OCI-LY7 (cell line): ENCODE results near the gene HUS1B. TPM values are rescaled to one million over a fixed set of nuclear protein-coding genes. Genes with fewer than 3 reads are reported as not detected.

Source experiments
- BruUV-seq: library from RNA; stranded (reverse); fragments of 400-500 nt; replicated peaks from 2 replicates; lab custom pipeline; 2021; lab: Mats Ljungman, UMichigan
- CTCF ChIA-PET: fragments of 300-600 bp; sonication (Branson Sonifier 250); formaldehyde crosslinking; loops from one replicate; lab custom pipeline; 2022; ENCODE audit warnings: antibody characterized with exemption; ENCODE audit not compliant: unreplicated experiment; lab: Charles Lee
- POLR2A ChIA-PET: fragments of 300-600 bp; sonication (Branson Sonifier 250); formaldehyde crosslinking; loops from one replicate; lab custom pipeline; 2022; ENCODE audit warnings: antibody characterized with exemption; lab: Charles Lee
- DNase-seq: peaks from one replicate; pipeline ENCODE4 v3.0.0-alpha.2; 2015; ENCODE audit warnings: low spot score
- H2AFZ ChIP-seq: fragments of 200-600 bp; sonication (generic), shearing (Covaris generic); 2 replicates; pipeline ENCODE4 v1.6.1; 2014; ENCODE audit warnings: mild to moderate bottlenecking, antibody characterized with exemption, low read length, moderate library complexity
- H3K27ac ChIP-seq: fragments of 200-600 bp; sonication (generic); 2 replicates; pipeline ENCODE4 v1.5.1; 2014; ENCODE audit warnings: mixed run types, low read depth, mild to moderate bottlenecking, moderate library complexity, low read length, inconsistent platforms; ENCODE audit not compliant: poor library complexity, severe bottlenecking
- H3K36me3 ChIP-seq: fragments of 200-600 bp; sonication (generic); 2 replicates; pipeline ENCODE4 v1.6.1; 2014; ENCODE audit warnings: mild to moderate bottlenecking, antibody characterized with exemption, low read length, moderate library complexity, mixed read lengths; ENCODE audit not compliant: insufficient read depth
- H3K4me1 ChIP-seq: fragments of 200-600 bp; sonication (generic); 2 replicates; pipeline ENCODE4 v1.5.1; 2014; ENCODE audit warnings: mild to moderate bottlenecking, low read length; ENCODE audit not compliant: insufficient read depth, poor library complexity, severe bottlenecking
- H3K4me2 ChIP-seq: fragments of 200-600 bp; sonication (generic); 2 replicates; pipeline ENCODE4 v1.6.1; 2014; ENCODE audit warnings: mild to moderate bottlenecking, low read length
- H3K4me3 ChIP-seq: fragments of 200-600 bp; sonication (generic); 2 replicates; pipeline ENCODE4 v1.5.1; 2014; ENCODE audit warnings: mild to moderate bottlenecking, low read depth, low read length; ENCODE audit not compliant: poor library complexity, severe bottlenecking
- H3K79me2 ChIP-seq: fragments of 200-600 bp; sonication (generic); 2 replicates; pipeline ENCODE4 v1.6.1; 2016; ENCODE audit warnings: low read depth, mild to moderate bottlenecking, low read length, moderate library complexity, mixed read lengths; ENCODE audit not compliant: insufficient read depth
- H3K9me2 ChIP-seq: fragments of 200-600 bp; sonication (generic); 2 replicates; pipeline ENCODE4 v1.6.1; 2016; ENCODE audit warnings: mild to moderate bottlenecking, low read length, mixed read lengths; ENCODE audit not compliant: insufficient read depth
- H3K9me3 ChIP-seq: fragments of 200-600 bp; sonication (generic); 2 replicates; pipeline ENCODE4 v1.6.1; 2014; ENCODE audit warnings: mild to moderate bottlenecking, mixed run types, low read length, mixed read lengths
- H4K20me1 ChIP-seq: fragments of 200-600 bp; sonication (generic); 2 replicates; pipeline ENCODE4 v1.6.1; 2014; ENCODE audit warnings: mild to moderate bottlenecking, antibody characterized with exemption, low read length, moderate library complexity, mixed read lengths; ENCODE audit not compliant: insufficient read depth
- EZH2phosphoT487 ChIP-seq: fragments of 200-600 bp; sonication (generic); IDR thresholded peaks from 2 replicates; pipeline ENCODE4 v1.6.1; 2018; ENCODE audit warnings: low read depth, borderline replicate concordance, mild to moderate bottlenecking, mixed run types, antibody characterized with exemption, low read length, moderate library complexity, mixed read lengths
- intact Hi-C: fragments of 100-400 bp; cut with micrococcal nuclease; formaldehyde crosslinking; loops from one replicate; pipeline ENCODE4 v1.10.0; 2022; ENCODE audit not compliant: unreplicated experiment
- total RNA-seq, 2 experiments: library from RNA; depleted of rRNA in 1 of 2; stranded (reverse); fragments of >200 nt in 1 of 2; shearing (Covaris generic) in 1 of 2; gene quantifications; 2 replicates each; pipeline ENCODE4 v1.2.3, GENCODE V29; 2014 to 2022
- TF ChIP-seq, protein P1 (sequence below): fragments of 200-600 bp; sonication (generic); conservative IDR thresholded peaks from 2 replicates; pipeline ENCODE4 v1.5.1; 2014; ENCODE audit warnings: mild to moderate bottlenecking, antibody characterized with exemption, low read length, moderate library complexity, mixed read lengths

Gene HUS1B
- total RNA-seq, 2 experiments from 2014 or later, result 1.6 to 3.8 TPM

DNA sequence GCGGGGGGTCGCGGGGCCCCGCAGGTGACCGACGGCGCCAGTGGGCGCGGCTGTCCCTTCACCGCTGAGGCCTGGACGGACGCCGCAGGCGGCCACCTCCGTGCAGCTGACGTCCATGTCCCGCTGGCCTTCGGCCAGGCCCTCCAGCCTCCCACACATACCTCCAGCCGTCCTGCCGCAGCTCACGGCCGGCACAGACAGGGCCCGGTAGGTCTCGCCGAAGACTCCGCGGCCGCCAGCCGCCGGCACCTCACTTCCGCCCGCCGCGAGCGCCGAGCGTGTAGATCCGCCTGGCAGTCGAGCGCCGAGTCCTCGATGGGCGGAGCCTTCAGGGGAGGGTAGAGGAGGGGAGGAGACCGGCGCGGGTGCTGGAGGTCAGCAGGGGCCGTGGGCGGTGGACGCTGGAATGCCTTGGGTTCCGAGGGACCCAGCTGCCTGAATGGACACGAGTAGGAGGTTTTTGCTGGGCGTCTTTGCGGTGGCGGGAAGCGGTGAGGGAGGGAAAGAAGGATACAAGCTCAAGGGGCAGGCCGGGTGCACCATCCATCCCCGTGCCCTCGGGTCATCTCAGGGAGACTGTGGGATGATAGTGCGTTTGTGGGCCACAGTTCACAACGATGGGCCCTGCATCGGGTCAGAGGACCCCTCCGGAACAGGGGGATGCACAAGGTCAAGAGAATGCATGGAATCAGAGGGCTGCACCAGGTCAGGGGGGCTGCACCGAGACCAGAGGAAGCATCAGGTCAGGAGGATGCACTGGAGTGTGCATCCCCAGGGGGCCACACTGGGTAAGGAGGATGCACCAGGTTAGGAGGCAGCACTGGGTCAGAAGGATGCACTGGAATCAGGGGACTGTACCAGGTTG, 36.2 kb upstream of the HUS1B start, which contains the start of gene EXOC2:
Gene EXOC2 (minus strand): TSS at position 282 of the 865 bp plus-strand sequence. CDS start 55,321 bp downstream, outside the sequence.
- peaks cover 12% of the 10 kb centered on the region for H3K4me1 ChIP-seq
- H3K9me3 ChIP-seq, result no peaks in the 10 kb centered on the region
- intact Hi-C loops, result loop anchor here (1.0 kb wide), 1 partner anchor 15 kb away; no protein-coding TSS in a partner anchor
- peak within 1 kb of the TSS; percentile 42 for H3K27ac ChIP-seq
- H3K4me2 ChIP-seq, result peak within 1 kb of the TSS; percentile 80
- H4K20me1 ChIP-seq, result peaks cover 3% of the 10 kb centered on the region; the same call in 1 of the 2 replicates
- no TSS peak for BruUV-seq
- TF ChIP-seq EZH2phosphoT487, result no peak
- TF ChIP-seq, protein P1, sequence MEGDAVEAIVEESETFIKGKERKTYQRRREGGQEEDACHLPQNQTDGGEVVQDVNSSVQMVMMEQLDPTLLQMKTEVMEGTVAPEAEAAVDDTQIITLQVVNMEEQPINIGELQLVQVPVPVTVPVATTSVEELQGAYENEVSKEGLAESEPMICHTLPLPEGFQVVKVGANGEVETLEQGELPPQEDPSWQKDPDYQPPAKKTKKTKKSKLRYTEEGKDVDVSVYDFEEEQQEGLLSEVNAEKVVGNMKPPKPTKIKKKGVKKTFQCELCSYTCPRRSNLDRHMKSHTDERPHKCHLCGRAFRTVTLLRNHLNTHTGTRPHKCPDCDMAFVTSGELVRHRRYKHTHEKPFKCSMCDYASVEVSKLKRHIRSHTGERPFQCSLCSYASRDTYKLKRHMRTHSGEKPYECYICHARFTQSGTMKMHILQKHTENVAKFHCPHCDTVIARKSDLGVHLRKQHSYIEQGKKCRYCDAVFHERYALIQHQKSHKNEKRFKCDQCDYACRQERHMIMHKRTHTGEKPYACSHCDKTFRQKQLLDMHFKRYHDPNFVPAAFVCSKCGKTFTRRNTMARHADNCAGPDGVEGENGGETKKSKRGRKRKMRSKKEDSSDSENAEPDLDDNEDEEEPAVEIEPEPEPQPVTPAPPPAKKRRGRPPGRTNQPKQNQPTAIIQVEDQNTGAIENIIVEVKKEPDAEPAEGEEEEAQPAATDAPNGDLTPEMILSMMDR, result peak; percentile 55
- ChIA-PET CTCF (no interaction called here), POLR2A (interaction anchor here (0.6 to 2.2 kb wide), 5 partner anchors 9 to 1553 kb away, joined by 3 to 10 read pairs (median 7); no protein-coding TSS in a partner anchor)
- peak within 1 kb of the TSS; percentile 84 for H2AFZ ChIP-seq
- no peaks in the 10 kb centered on the region for H3K9me2 ChIP-seq
- peaks cover 15% of the 10 kb centered on the region; the same call in 1 of the 2 replicates for H3K36me3 ChIP-seq
- peak within 1 kb of the TSS; percentile 78 for H3K4me3 ChIP-seq
- peak; percentile 91 for DNase-seq
- H3K79me2 ChIP-seq, result peaks cover 20% of the 10 kb centered on the region

DNA sequence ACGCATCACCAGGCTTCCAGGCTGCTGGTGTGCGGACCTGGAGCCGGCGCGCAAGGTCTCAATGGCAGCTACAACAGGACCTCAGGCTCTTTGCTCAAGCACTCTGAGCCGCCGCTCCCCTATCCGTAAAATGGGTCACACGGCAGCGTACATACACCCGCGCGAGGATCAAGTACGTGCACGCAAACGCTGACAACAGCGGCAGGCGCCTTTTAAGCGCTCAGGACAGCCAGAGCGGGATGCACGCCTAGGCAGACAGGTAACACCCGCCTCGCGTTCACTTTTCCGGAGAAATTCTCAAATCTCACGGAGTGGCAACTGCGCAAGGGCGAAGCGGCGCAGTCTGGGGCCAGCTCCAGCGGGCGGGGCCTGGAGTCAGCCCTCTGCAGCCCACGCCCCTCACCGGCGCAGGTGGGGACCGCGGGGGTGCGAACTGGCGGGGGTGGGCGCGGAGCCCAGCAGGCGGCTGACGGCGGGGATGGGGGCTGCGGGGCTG, 35.5 kb upstream of the HUS1B start:
- H4K20me1 ChIP-seq, result peaks cover 3% of the 10 kb centered on the region; the same call in 1 of the 2 replicates
- POLR2A ChIA-PET, result interaction anchor here (0.6 to 2.2 kb wide), 5 partner anchors 9 to 1837 kb away, joined by 3 to 10 read pairs (median 7); no protein-coding TSS in a partner anchor
- intact Hi-C loops, result no loop called here
- H3K4me1 ChIP-seq, result peaks cover 12% of the 10 kb centered on the region
- peak overlapping the region; percentile 42 for H3K27ac ChIP-seq
- BruUV-seq, result no TSS peak
- TF ChIP-seq EZH2phosphoT487, result no peak
- TF ChIP-seq, protein P1, result no peak
- CTCF ChIA-PET, result no interaction called here
- peaks cover 20% of the 10 kb centered on the region for H3K79me2 ChIP-seq
- peak overlapping the region; percentile 78 for H3K4me3 ChIP-seq
- H3K9me3 ChIP-seq, result no peaks in the 10 kb centered on the region
- H2AFZ ChIP-seq, result peak overlapping the region; percentile 84
- no peaks in the 10 kb centered on the region for H3K9me2 ChIP-seq
- peak overlapping the region; percentile 80 for H3K4me2 ChIP-seq
- peaks cover 21% of the 10 kb centered on the region; the same call in 1 of the 2 replicates for H3K36me3 ChIP-seq
- peak; percentile 76 for DNase-seq
